Left lobe of liver (tissue), 1 donor: ENCODE measurements around the gene SPATA19. TPM values are rescaled to one million over a fixed set of nuclear protein-coding genes. Genes with fewer than 3 reads are reported as not detected.

ENCODE experiments used
- total RNA-seq: library from RNA; stranded (reverse); gene quantifications from one replicate; pipeline ENCODE4 v1.2.1, GENCODE V29; 2021
- donor health status: DM: no; HTN: yes; CAD: no.

The SPATA19 gene
- total RNA-seq, 1 donor from 2014 or later = not detected

Other genes with a start within 250 kb of the SPATA19 start
- gene IGSF9B, start 111.5 kb upstream of the SPATA19 start, total RNA-seq = 0.13 TPM
- gene JAM3, start 223.6 kb upstream of the SPATA19 start, total RNA-seq = 0.75 TPM